ENCODE data around the gene GPC1. TPM values are rescaled to one million over a fixed set of nuclear protein-coding genes. Genes with fewer than 3 reads are reported as not detected.

The GPC1 gene
- total and polyA plus RNA-seq, 2 donors (not counting 3 experiments of a cell fraction or from before 2014, with no cell fraction given): 9.6 to 31.1 TPM

DNA sequence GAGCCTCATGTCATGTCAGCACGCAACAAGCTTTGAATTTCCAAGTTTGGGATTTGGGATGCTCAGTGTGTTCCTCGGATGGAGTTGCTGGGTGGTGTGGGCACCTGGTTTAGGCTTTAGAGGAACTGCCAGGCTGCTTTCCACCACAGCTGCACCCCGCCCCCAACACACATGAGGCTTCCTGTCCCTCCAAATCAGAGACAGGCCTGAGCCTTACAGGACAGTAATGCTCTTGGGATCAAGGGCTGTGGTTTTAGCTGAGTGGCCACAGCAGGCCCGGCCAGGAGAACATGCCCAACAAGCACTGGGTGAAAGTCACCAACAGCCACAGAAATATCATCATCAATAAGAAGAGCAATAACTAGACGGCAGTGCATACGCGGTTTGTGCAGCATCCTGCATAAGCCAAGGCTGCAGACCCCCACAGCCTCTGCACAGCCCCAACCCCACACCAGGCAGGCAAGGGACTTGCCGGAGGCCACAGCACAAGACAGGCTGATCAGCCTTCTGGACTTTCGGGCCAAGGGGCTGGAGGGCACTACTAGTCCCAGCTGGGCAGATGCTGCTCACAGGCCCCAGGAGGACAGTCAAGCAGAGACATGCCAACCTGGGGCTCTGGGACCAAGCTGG, 29.7 kb upstream of the GPC1 start:
- FAIRE-seq (no peak), DNase-seq (ENCODE audit: low read depth, low spot score) (no peak)
- Histone ChIP-seq H3K4me1 (ENCODE audit: control insufficient read depth, extremely low read depth, insufficient read depth, low read length) (no peaks in the 10 kb centered on the region), H3K79me2 (ENCODE audit: control insufficient read depth, insufficient read depth, low read length) (no peaks in the 10 kb centered on the region), H4K20me1 (replicated peaks; ENCODE audit: control insufficient read depth, extremely low read depth, insufficient read depth, low read length) (no peaks in the 10 kb centered on the region), H3K9ac (replicated peaks; ENCODE audit: extremely low read depth, insufficient read depth, low read length) (no peak overlapping the region), H3K4me2 (ENCODE audit: insufficient read depth, low read length) (no peak overlapping the region), H3K9me3 (replicated peaks; ENCODE audit: control insufficient read depth, insufficient read depth, low read length) (no peaks in the 10 kb centered on the region), H3K4me3 (replicated peaks in 1 of 3; ENCODE audit: insufficient read depth in 1 of 3, low read depth in 1 of 3, low read length in 3 of 3) (no peak overlapping the region), H3K27me3 (ENCODE audit: control insufficient read depth in 2 of 2, insufficient read depth in 2 of 2, low read length in 2 of 2) (no peaks in the 10 kb centered on the region), H3K9me1 (replicated peaks; ENCODE audit: control insufficient read depth, extremely low read depth, insufficient read depth, low read length) (no peaks in the 10 kb centered on the region), H2AFZ (ENCODE audit: low read depth, low read length) (no peak overlapping the region), H3K27ac (ENCODE audit: insufficient read depth, low read depth, low read length) (no peak overlapping the region), H3K36me3 (ENCODE audit: control insufficient read depth in 2 of 2, extremely low read depth in 1 of 2, insufficient read depth in 2 of 2, low read length in 2 of 2) (no peaks in the 10 kb centered on the region)
- intact Hi-C loops (cut with micrococcal nuclease) (no loop called here), dilution Hi-C loops (cut with MboI; ENCODE audit: extremely low pct_ligation_motif_present, low sequenced_read_pairs) (no loop called here)
- CTCF ChIA-PET: no interaction called here
- BruUV-seq (replicated peaks): no TSS peak
- POLR2A ChIA-PET: no interaction called here
- no peak for TF ChIP-seq JUN (IDR thresholded peaks at IDR 0.05; ENCODE audit: borderline replicate concordance, insufficient read depth, insufficient read length, low read depth)
- TF ChIP-seq, protein P1, sequence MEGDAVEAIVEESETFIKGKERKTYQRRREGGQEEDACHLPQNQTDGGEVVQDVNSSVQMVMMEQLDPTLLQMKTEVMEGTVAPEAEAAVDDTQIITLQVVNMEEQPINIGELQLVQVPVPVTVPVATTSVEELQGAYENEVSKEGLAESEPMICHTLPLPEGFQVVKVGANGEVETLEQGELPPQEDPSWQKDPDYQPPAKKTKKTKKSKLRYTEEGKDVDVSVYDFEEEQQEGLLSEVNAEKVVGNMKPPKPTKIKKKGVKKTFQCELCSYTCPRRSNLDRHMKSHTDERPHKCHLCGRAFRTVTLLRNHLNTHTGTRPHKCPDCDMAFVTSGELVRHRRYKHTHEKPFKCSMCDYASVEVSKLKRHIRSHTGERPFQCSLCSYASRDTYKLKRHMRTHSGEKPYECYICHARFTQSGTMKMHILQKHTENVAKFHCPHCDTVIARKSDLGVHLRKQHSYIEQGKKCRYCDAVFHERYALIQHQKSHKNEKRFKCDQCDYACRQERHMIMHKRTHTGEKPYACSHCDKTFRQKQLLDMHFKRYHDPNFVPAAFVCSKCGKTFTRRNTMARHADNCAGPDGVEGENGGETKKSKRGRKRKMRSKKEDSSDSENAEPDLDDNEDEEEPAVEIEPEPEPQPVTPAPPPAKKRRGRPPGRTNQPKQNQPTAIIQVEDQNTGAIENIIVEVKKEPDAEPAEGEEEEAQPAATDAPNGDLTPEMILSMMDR (IDR thresholded peaks at IDR 0.05; ENCODE audit: extremely low read depth in 1 of 2, insufficient read depth in 1 of 2, low read depth in 1 of 2, low read length in 2 of 2): no peak
- TF ChIP-seq FOS (IDR thresholded peaks at IDR 0.05; ENCODE audit: borderline replicate concordance, insufficient read depth, low read length): no peak
- no peak for TF ChIP-seq MYC (IDR thresholded peaks at IDR 0.05; ENCODE audit: low read depth, low read length)
- TF ChIP-seq POLR2AphosphoS5 (IDR thresholded peaks at IDR 0.05; ENCODE audit: insufficient read depth, low read depth, low read length): no peak
- no peak for TF ChIP-seq POLR2A (IDR thresholded peaks at IDR 0.05; ENCODE audit: low read depth, low read length)
- no peak for TF ChIP-seq GATA2 (IDR thresholded peaks at IDR 0.05; ENCODE audit: insufficient read depth, insufficient read length, low read depth, low read length)
- TF ChIP-seq, protein P2, sequence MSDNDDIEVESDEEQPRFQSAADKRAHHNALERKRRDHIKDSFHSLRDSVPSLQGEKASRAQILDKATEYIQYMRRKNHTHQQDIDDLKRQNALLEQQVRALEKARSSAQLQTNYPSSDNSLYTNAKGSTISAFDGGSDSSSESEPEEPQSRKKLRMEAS (IDR thresholded peaks at IDR 0.05; ENCODE audit: insufficient read depth, insufficient read length): no peak
- TF ChIP-seq EZH2 (IDR thresholded peaks at IDR 0.05; ENCODE audit: borderline replicate concordance, low read depth, low read length, severe bottlenecking): no peak
